HCT116 (cell line): ENCODE measurements around the gene KATNAL2. TPM values are rescaled to one million over a fixed set of nuclear protein-coding genes. Genes with fewer than 3 reads are reported as not detected.

Experiments used
- ATAC-seq: fragments of 200-7000 bp; cut with Tn5 transposase; 2 replicates; pipeline ENCODE4 v1.9.1; 2020; ENCODE audit warnings: mild to moderate bottlenecking, moderate library complexity
- BruUV-seq: library from RNA; stranded (reverse); fragments of 400-500 nt; replicated peaks from 2 replicates; lab custom pipeline; 2021; lab: Mats Ljungman, UMichigan
- CTCF ChIA-PET: fragments of 300-600 bp; sonication (Branson Sonifier 250); formaldehyde crosslinking; loops from one replicate; lab custom pipeline; 2021; ENCODE audit warnings: antibody characterized with exemption; lab: Charles Lee
- POLR2A ChIA-PET: fragments of 300-600, 350-600 bp; sonication (Branson Sonifier 250); formaldehyde crosslinking; loops from one replicate; lab custom pipeline; 2021; ENCODE audit warnings: antibody characterized with exemption; lab: Charles Lee
- RAD21 ChIA-PET, 2 experiments: fragments of 300-600 bp; sonication (Branson Sonifier 250); formaldehyde crosslinking; loops; one replicate each; lab custom pipeline; 2023; ENCODE audit warnings: low total read pairs in 2 of 2; ENCODE audit not compliant: uncharacterized antibody in 2 of 2, unreplicated experiment in 2 of 2, low non-redundant PET in 1 of 2; lab: Charles Lee
- DNase-seq: peaks from one replicate; pipeline ENCODE4 v3.0.0-alpha.2; 2010; ENCODE audit warnings: low read depth, low spot score
- H2AFZ ChIP-seq: fragments of 200-600 bp; shearing (Covaris generic), sonication (generic); 2 replicates; pipeline ENCODE4 v1.6.1; 2017; ENCODE audit warnings: low read depth, mixed run types, mixed read lengths, antibody characterized with exemption, low read length; ENCODE audit not compliant: poor library complexity, severe bottlenecking
- H3K27ac ChIP-seq: 2 replicates; pipeline ENCODE4 v1.5.1; 2012; ENCODE audit warnings: low read depth, low read length
- H3K27me3 ChIP-seq: fragments of 200-600 bp; sonication (generic); 2 replicates; pipeline ENCODE4 v1.6.1; 2016; ENCODE audit warnings: mixed run types, low read length, mixed read lengths; ENCODE audit not compliant: insufficient read depth
- H3K36me3 ChIP-seq, 2 experiments: fragments of 200-500 bp in 1 of 2; fragments of 200-600 bp in 1 of 2; sonication (Bioruptor generic) in 1 of 2; sonication (generic) in 1 of 2; 2 replicates each; pipeline versions ENCODE4 v1.5.1 to v1.6.1; 2014 to 2016; ENCODE audit warnings: low read length in 2 of 2, inconsistent platforms in 1 of 2, mixed read lengths in 1 of 2, mixed run types in 1 of 2; ENCODE audit not compliant: insufficient read depth in 2 of 2, control insufficient read depth in 1 of 2
- H3K4me1 ChIP-seq, 2 experiments: fragments of 200-600 bp in 1 of 2; sonication (generic) in 1 of 2; 2 replicates each; pipeline versions ENCODE4 v1.5.1 to v1.6.1; 2012 to 2017; ENCODE audit warnings: low read length in 2 of 2, inconsistent platforms in 1 of 2, mild to moderate bottlenecking in 1 of 2, mixed read lengths in 1 of 2, mixed run types in 1 of 2, moderate library complexity in 1 of 2; ENCODE audit not compliant: insufficient read depth in 2 of 2, control insufficient read depth in 1 of 2
- H3K4me2 ChIP-seq: fragments of 200-600 bp; sonication (generic); 2 replicates; pipeline ENCODE4 v1.6.1; 2017; ENCODE audit warnings: mixed run types, low read length, mixed read lengths
- H3K4me3 ChIP-seq, 2 experiments: fragments of 200-600 bp in 1 of 2; sonication (generic) in 1 of 2; replicated peaks in 1 of 2; 2 replicates each; pipeline ENCODE4 v1.5.1; 2011 to 2016; ENCODE audit warnings: low read length in 2 of 2, control low read depth in 1 of 2, low read depth in 1 of 2, mild to moderate bottlenecking in 1 of 2, mixed read lengths in 1 of 2, mixed run types in 1 of 2
- H3K79me2 ChIP-seq: fragments of 200-600 bp; sonication (generic); 2 replicates; pipeline ENCODE4 v1.6.1; 2017; ENCODE audit warnings: mild to moderate bottlenecking, mixed run types, low read length, moderate library complexity, mixed read lengths; ENCODE audit not compliant: insufficient read depth
- H3K9ac ChIP-seq: fragments of 200-600 bp; sonication (generic); 2 replicates; pipeline ENCODE4 v1.6.1; 2016; ENCODE audit warnings: low read length, mixed read lengths
- H3K9me2 ChIP-seq: fragments of 200-600 bp; sonication (generic), shearing (Covaris generic); 2 replicates; pipeline ENCODE4 v1.6.1; 2017; ENCODE audit warnings: mixed run types, mild to moderate bottlenecking, moderate library complexity; ENCODE audit not compliant: insufficient read depth
- H3K9me3 ChIP-seq, 2 experiments: fragments of 200-500 bp in 1 of 2; fragments of 200-600 bp in 1 of 2; sonication (Bioruptor generic) in 1 of 2; sonication (generic) in 1 of 2; 2 replicates each; pipeline ENCODE4 v1.6.1; 2014 to 2017; ENCODE audit warnings: low read length in 2 of 2, mixed read lengths in 2 of 2, inconsistent platforms in 1 of 2, low read depth in 1 of 2, mild to moderate bottlenecking in 1 of 2, mixed run types in 1 of 2, moderate library complexity in 1 of 2; ENCODE audit not compliant: control insufficient read depth in 1 of 2, insufficient read depth in 1 of 2
- H4K20me1 ChIP-seq: fragments of 200-600 bp; sonication (generic), shearing (Covaris generic); 2 replicates; pipeline ENCODE4 v1.6.1; 2017; ENCODE audit warnings: mixed run types, mild to moderate bottlenecking, moderate library complexity; ENCODE audit not compliant: insufficient read depth
- FOSL1 ChIP-seq: IDR thresholded peaks from 2 replicates; pipeline ENCODE4 v1.6.1; 2012; ENCODE audit warnings: low read depth
- TCF7L2 ChIP-seq: IDR thresholded peaks from 2 replicates; pipeline ENCODE4 v1.7.0; 2011; ENCODE audit warnings: borderline replicate concordance, inconsistent platforms; ENCODE audit not compliant: insufficient read depth, insufficient read length; ENCODE audit errors: extremely low read depth
- intact Hi-C: fragments of 100-400 bp; cut with micrococcal nuclease; formaldehyde crosslinking; loops from 2 replicates; pipeline ENCODE4 v1.10.0; 2022
- total RNA-seq: library from RNA; stranded (reverse); gene quantifications from one replicate; pipeline ENCODE4 v1.2.1, GENCODE V29; 2021; ENCODE audit not compliant: unreplicated experiment
- TF ChIP-seq, protein P1 (sequence below): IDR thresholded peaks from 2 replicates; pipeline ENCODE4 v1.6.1; 2012; ENCODE audit warnings: low read depth
- TF ChIP-seq, protein P2 (sequence below), 3 experiments: fragments of 200-600 bp in 1 of 3; sonication (generic) in 1 of 3; IDR thresholded peaks in 2 of 3; conservative IDR thresholded peaks in 1 of 3; 2 replicates each; pipeline ENCODE4 v1.5.1; 2012 to 2017; ENCODE audit warnings: low read depth in 2 of 3, low read length in 2 of 3, antibody characterized with exemption in 1 of 3, borderline replicate concordance in 1 of 3, control low read depth in 1 of 3, mild to moderate bottlenecking in 1 of 3, mixed read lengths in 1 of 3, mixed run types in 1 of 3, moderate library complexity in 1 of 3; ENCODE audit not compliant: insufficient read depth in 1 of 3

Gene KATNAL2
- total RNA-seq, 1 experiment from 2014 or later, result 2.0 TPM

GRCh38 chr18:46953195-46953594 is 35.8 kb downstream of the KATNAL2 start:
- H3K9me3 ChIP-seq, result no peaks in the 10 kb centered on the region
- BruUV-seq, result no TSS peak
- POLR2A ChIA-PET, result no interaction called here

More at GRCh38 chr18:46953195-46953594, 35.8 kb downstream of the KATNAL2 start:
- DNase-seq (no peak), ATAC-seq (peak; percentile 75)
- TF ChIP-seq, protein P1, sequence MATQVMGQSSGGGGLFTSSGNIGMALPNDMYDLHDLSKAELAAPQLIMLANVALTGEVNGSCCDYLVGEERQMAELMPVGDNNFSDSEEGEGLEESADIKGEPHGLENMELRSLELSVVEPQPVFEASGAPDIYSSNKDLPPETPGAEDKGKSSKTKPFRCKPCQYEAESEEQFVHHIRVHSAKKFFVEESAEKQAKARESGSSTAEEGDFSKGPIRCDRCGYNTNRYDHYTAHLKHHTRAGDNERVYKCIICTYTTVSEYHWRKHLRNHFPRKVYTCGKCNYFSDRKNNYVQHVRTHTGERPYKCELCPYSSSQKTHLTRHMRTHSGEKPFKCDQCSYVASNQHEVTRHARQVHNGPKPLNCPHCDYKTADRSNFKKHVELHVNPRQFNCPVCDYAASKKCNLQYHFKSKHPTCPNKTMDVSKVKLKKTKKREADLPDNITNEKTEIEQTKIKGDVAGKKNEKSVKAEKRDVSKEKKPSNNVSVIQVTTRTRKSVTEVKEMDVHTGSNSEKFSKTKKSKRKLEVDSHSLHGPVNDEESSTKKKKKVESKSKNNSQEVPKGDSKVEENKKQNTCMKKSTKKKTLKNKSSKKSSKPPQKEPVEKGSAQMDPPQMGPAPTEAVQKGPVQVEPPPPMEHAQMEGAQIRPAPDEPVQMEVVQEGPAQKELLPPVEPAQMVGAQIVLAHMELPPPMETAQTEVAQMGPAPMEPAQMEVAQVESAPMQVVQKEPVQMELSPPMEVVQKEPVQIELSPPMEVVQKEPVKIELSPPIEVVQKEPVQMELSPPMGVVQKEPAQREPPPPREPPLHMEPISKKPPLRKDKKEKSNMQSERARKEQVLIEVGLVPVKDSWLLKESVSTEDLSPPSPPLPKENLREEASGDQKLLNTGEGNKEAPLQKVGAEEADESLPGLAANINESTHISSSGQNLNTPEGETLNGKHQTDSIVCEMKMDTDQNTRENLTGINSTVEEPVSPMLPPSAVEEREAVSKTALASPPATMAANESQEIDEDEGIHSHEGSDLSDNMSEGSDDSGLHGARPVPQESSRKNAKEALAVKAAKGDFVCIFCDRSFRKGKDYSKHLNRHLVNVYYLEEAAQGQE, result no peak
- TF ChIP-seq, protein P2, sequence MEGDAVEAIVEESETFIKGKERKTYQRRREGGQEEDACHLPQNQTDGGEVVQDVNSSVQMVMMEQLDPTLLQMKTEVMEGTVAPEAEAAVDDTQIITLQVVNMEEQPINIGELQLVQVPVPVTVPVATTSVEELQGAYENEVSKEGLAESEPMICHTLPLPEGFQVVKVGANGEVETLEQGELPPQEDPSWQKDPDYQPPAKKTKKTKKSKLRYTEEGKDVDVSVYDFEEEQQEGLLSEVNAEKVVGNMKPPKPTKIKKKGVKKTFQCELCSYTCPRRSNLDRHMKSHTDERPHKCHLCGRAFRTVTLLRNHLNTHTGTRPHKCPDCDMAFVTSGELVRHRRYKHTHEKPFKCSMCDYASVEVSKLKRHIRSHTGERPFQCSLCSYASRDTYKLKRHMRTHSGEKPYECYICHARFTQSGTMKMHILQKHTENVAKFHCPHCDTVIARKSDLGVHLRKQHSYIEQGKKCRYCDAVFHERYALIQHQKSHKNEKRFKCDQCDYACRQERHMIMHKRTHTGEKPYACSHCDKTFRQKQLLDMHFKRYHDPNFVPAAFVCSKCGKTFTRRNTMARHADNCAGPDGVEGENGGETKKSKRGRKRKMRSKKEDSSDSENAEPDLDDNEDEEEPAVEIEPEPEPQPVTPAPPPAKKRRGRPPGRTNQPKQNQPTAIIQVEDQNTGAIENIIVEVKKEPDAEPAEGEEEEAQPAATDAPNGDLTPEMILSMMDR (IDR thresholded peaks at IDR 0.05 in 2 of 3, conservative IDR thresholded peaks at IDR 0.05 in 1 of 3; ENCODE audit: borderline replicate concordance in 1 of 3, insufficient read depth in 1 of 3, low read depth in 2 of 3, low read length in 2 of 3), result no peak
- TF ChIP-seq TCF7L2, result no peak
- peak; percentile 14; the same call in 1 of the 2 replicates for TF ChIP-seq FOSL1
- Histone ChIP-seq H3K4me2 (peak overlapping the region; percentile 24), H3K27me3 (no peaks in the 10 kb centered on the region), H2AFZ (no peak overlapping the region), H3K27ac (no peak overlapping the region), H3K4me3 (no peak overlapping the region), H3K9me2 (no peaks in the 10 kb centered on the region), H3K9ac (no peak overlapping the region), H3K4me1 (peaks cover 9 to 12% of the 10 kb centered on the region in 2 experiments), H3K79me2 (no peaks in the 10 kb centered on the region), H3K36me3 (no peaks in the 10 kb centered on the region), H4K20me1 (no peaks in the 10 kb centered on the region)
- intact Hi-C loops, result no loop called here
- CTCF ChIA-PET, result no interaction called here
- RAD21 ChIA-PET, result no interaction called here
